ENCODE data around the gene BFSP1.

BFSP1 gene

GRCh38 chr20:17505636-17506517 lies 25.3 kb downstream of the BFSP1 start:
- peak overlapping the region in 1 of 2 donors; percentile 53 for H3K4me3 ChIP-seq (replicated peaks in 1 of 2; ENCODE audit: low read depth in 2 of 2, low read length in 2 of 2)
- DNase-seq (ENCODE audit: low read depth in 2 of 2), result peak; percentile 35 to 62
- TF ChIP-seq CTCF (IDR thresholded peaks at IDR 0.05; ENCODE audit: low read depth, low read length), result no peak

GRCh38 chr20:17504898-17505635 lies 26.1 kb downstream of the BFSP1 start:
- TF ChIP-seq CTCF (IDR thresholded peaks at IDR 0.05; ENCODE audit: low read depth, low read length), result peak; percentile 44
- H3K4me3 ChIP-seq (replicated peaks in 1 of 2; ENCODE audit: low read depth in 2 of 2, low read length in 2 of 2), result peak overlapping the region; percentile 40 to 53
- DNase-seq (ENCODE audit: low read depth in 2 of 2), result peak; percentile 62 to 83

- DNase-seq (ENCODE audit: low read depth in 2 of 2), result no peak
- no peak for TF ChIP-seq CTCF (IDR thresholded peaks at IDR 0.05; ENCODE audit: low read depth, low read length)
- peak overlapping the region; percentile 19 to 24 for H3K4me3 ChIP-seq (replicated peaks in 1 of 2; ENCODE audit: low read depth in 2 of 2, low read length in 2 of 2)
Measured at GRCh38 chr20:17504066-17504897, 26.9 kb downstream of the BFSP1 start.

- no peak overlapping the region for H3K4me3 ChIP-seq (replicated peaks in 1 of 2; ENCODE audit: low read depth in 2 of 2, low read length in 2 of 2)
- TF ChIP-seq CTCF (IDR thresholded peaks at IDR 0.05; ENCODE audit: low read depth, low read length), result no peak
- no peak for DNase-seq (ENCODE audit: low read depth in 2 of 2)
Measured at GRCh38 chr20:17503301-17504065, 27.7 kb downstream of the BFSP1 start.

- no peak for DNase-seq (ENCODE audit: low read depth in 2 of 2)
- TF ChIP-seq CTCF (IDR thresholded peaks at IDR 0.05; ENCODE audit: low read depth, low read length), result no peak
- no peak overlapping the region for H3K4me3 ChIP-seq (replicated peaks in 1 of 2; ENCODE audit: low read depth in 2 of 2, low read length in 2 of 2)
Measured at GRCh38 chr20:17502105-17502504, 29.1 kb downstream of the BFSP1 start.

GRCh38 chr20:17501701-17502100 lies 29.5 kb downstream of the BFSP1 start:
- no peak for DNase-seq (ENCODE audit: low read depth in 2 of 2)
- H3K4me3 ChIP-seq (replicated peaks in 1 of 2; ENCODE audit: low read depth in 2 of 2, low read length in 2 of 2), result no peak overlapping the region
- no peak for TF ChIP-seq CTCF (IDR thresholded peaks at IDR 0.05; ENCODE audit: low read depth, low read length)
